Measurements from ENCODE around the gene MROH9. TPM values are rescaled to one million over a fixed set of nuclear protein-coding genes. Genes with fewer than 3 reads are reported as not detected.

The MROH9 gene
- total RNA-seq, 1 donor from 2014 or later: not detected

- Mint-ChIP-seq H3K4me1 (ENCODE audit: unreplicated experiment) (peaks cover 6% of the 10 kb centered on the region), H3K4me3 (no peak overlapping the region), H3K27ac (no peak overlapping the region), H3K36me3 (no peaks in the 10 kb centered on the region), H3K9me3 (no peaks in the 10 kb centered on the region), H3K27me3 (peaks cover 5% of the 10 kb centered on the region)
- TF ChIP-seq CTCF (conservative IDR thresholded peaks at IDR 0.05): no peak
- no peak for DNase-seq (ENCODE audit: extremely low spot score, unreplicated experiment)
These were observed 147.3 kb downstream of the MROH9 start for GRCh38 chr1:171082606-171083005.

- no peak overlapping the region for H3K4me3 Mint-ChIP-seq
- peaks cover 5% of the 10 kb centered on the region for H3K27me3 Mint-ChIP-seq
- no peaks in the 10 kb centered on the region for H3K9me3 Mint-ChIP-seq
- no peaks in the 10 kb centered on the region for H3K36me3 Mint-ChIP-seq
- H3K27ac Mint-ChIP-seq: no peak overlapping the region
- DNase-seq (ENCODE audit: extremely low spot score, unreplicated experiment): no peak
- no peak for TF ChIP-seq CTCF (conservative IDR thresholded peaks at IDR 0.05)
- H3K4me1 Mint-ChIP-seq (ENCODE audit: unreplicated experiment): peaks cover 6% of the 10 kb centered on the region
These were observed 147.9 kb downstream of the MROH9 start for GRCh38 chr1:171083222-171083621.

- TF ChIP-seq CTCF (conservative IDR thresholded peaks at IDR 0.05): no peak
- Mint-ChIP-seq H3K36me3 (no peaks in the 10 kb centered on the region), H3K4me1 (ENCODE audit: unreplicated experiment) (peaks cover 6% of the 10 kb centered on the region), H3K9me3 (no peaks in the 10 kb centered on the region), H3K27me3 (peaks cover 5% of the 10 kb centered on the region), H3K4me3 (no peak overlapping the region), H3K27ac (no peak overlapping the region)
- DNase-seq (ENCODE audit: extremely low spot score, unreplicated experiment): no peak
These were observed 148.8 kb downstream of the MROH9 start for GRCh38 chr1:171084091-171084490.

- Mint-ChIP-seq H3K27ac (no peak overlapping the region), H3K9me3 (no peaks in the 10 kb centered on the region), H3K4me1 (ENCODE audit: unreplicated experiment) (peaks cover 6% of the 10 kb centered on the region), H3K4me3 (no peak overlapping the region), H3K27me3 (peaks cover 5% of the 10 kb centered on the region), H3K36me3 (no peaks in the 10 kb centered on the region)
- TF ChIP-seq CTCF (conservative IDR thresholded peaks at IDR 0.05): no peak
- no peak for DNase-seq (ENCODE audit: extremely low spot score, unreplicated experiment)
These were observed 149.5 kb downstream of the MROH9 start for GRCh38 chr1:171084870-171085269.

GRCh38 chr1:171087896-171088295 lies 152.6 kb downstream of the MROH9 start:
- no peak overlapping the region for H3K4me3 Mint-ChIP-seq
- H3K27ac Mint-ChIP-seq: no peak overlapping the region
- no peaks in the 10 kb centered on the region for H3K36me3 Mint-ChIP-seq
- peaks cover 5% of the 10 kb centered on the region for H3K27me3 Mint-ChIP-seq
- no peaks in the 10 kb centered on the region for H3K4me1 Mint-ChIP-seq (ENCODE audit: unreplicated experiment)
- no peaks in the 10 kb centered on the region for H3K9me3 Mint-ChIP-seq
- no peak for DNase-seq (ENCODE audit: extremely low spot score, unreplicated experiment)
- no peak for TF ChIP-seq CTCF (conservative IDR thresholded peaks at IDR 0.05)

GRCh38 chr1:171090604-171091003 lies 155.3 kb downstream of the MROH9 start, which contains the start of gene FMO3:
Gene FMO3, plus strand, starts transcription at chr1:171090905. Its CDS starts 1,754 bp downstream, at chr1:171092659.
- DNase-seq (ENCODE audit: extremely low spot score, unreplicated experiment): no peak
- Mint-ChIP-seq H3K4me3 (no peak within 1 kb of the TSS), H3K9me3 (no peaks in the 10 kb centered on the region), H3K27ac (no peak within 1 kb of the TSS), H3K27me3 (peaks cover 5% of the 10 kb centered on the region), H3K4me1 (ENCODE audit: unreplicated experiment) (no peaks in the 10 kb centered on the region), H3K36me3 (no peaks in the 10 kb centered on the region)
- no peak for TF ChIP-seq CTCF (conservative IDR thresholded peaks at IDR 0.05)

All from type B pancreatic cell (in vitro differentiated cells).